ENCODE results near the gene OR13A1. TPM values are rescaled to one million over a fixed set of nuclear protein-coding genes. Genes with fewer than 3 reads are reported as not detected.
A peak's percentile ranks its signal among the peaks of the same experiment; 100 is the strongest.
"Not testable (repeated sequence)": the region's sequence is repeated elsewhere in the genome, so short reads cannot be mapped to it uniquely, and the experiment has no call there.

Gene OR13A1, protein sequence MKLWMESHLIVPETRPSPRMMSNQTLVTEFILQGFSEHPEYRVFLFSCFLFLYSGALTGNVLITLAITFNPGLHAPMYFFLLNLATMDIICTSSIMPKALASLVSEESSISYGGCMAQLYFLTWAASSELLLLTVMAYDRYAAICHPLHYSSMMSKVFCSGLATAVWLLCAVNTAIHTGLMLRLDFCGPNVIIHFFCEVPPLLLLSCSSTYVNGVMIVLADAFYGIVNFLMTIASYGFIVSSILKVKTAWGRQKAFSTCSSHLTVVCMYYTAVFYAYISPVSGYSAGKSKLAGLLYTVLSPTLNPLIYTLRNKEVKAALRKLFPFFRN
- under 1 TPM in 1 of 2 experiments, not detected in 1; 0.23 TPM for total RNA-seq

DNA sequence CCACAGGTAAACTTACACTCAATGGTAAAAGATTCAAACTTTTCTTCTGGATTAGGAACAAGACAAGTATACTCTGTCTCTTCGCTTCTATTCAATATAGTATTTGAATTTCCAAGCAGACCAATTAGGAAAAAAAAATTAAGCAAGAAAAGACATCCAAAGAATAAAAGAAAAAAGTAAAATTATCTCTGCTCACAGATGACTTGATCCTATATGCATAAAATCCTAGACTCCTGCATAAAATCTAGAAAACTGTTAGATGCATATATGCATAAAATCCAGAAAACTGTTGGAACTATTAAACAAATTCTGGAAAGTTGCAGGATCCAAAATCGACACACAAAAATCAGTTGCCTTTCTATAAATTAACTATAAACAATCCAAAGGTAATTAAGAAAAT, at the start of gene OR13A1:
TSS of gene OR13A1 (minus strand) at position 101 of the 400 bp plus-strand sequence. CDS start 11,186 bp downstream, outside the sequence.
- Mint-ChIP-seq H3K27ac (no peak within 1 kb of the TSS), H3K4me1 (no peaks in the 10 kb centered on the region), H3K27me3 (peaks cover 41% of the 10 kb centered on the region), H3K4me3 (no peak within 1 kb of the TSS), H3K9me3 (peaks cover 19% of the 10 kb centered on the region), H3K36me3 (peaks cover 3% of the 10 kb centered on the region)
- ATAC-seq (ENCODE audit: low read depth) (no peak), DNase-seq (no peak)
- POLR2A ChIA-PET = no interaction called here

DNA sequence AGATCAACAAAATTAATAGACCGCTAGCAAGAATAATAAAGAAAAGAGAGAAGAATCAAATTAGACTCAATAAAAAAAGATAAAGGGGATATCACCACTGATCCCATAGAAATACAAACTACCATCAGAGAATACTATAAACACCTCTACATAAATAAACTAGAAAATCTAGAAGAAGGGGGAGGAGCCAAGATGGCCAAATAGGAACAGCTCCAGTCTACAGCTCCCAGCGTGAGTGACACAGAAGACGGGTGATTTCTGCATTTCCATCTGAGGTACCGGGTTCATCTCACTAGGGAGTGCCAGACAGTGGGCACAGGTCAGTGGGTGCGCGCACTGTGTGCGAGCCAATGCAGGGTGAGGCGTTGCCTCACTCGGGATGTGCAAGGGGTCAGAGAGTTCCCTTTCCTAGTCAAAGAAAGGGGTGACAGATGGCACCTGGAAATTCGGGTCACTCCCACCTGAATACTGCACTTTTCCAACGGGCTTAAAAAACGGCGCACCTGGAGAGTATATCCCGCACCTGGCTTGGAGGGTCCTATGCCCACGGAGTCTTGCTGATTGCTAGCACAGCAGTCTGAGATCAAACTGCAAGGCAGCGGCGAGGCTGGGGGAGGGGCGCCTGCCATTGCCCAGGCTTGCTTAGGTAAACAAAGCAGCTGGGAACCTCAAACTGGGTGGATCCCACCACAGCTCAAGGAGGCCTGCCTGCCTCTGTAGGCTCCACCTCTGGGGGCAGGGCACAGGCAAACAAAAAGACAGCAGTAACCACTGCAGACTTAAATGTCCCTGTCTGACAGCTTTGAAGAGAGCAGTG, 46.8 kb upstream of the OR13A1 start:
- H3K4me1 Mint-ChIP-seq; H3K36me3 Mint-ChIP-seq; H3K9me3 Mint-ChIP-seq; ATAC-seq (ENCODE audit: low read depth); POLR2A ChIA-PET; H3K27ac Mint-ChIP-seq: not testable (repeated sequence)
- Mint-ChIP-seq H3K4me3 (peak overlapping the region; percentile 14), H3K27me3 (peaks cover 23% of the 10 kb centered on the region)
- DNase-seq = peak; percentile 34

DNA sequence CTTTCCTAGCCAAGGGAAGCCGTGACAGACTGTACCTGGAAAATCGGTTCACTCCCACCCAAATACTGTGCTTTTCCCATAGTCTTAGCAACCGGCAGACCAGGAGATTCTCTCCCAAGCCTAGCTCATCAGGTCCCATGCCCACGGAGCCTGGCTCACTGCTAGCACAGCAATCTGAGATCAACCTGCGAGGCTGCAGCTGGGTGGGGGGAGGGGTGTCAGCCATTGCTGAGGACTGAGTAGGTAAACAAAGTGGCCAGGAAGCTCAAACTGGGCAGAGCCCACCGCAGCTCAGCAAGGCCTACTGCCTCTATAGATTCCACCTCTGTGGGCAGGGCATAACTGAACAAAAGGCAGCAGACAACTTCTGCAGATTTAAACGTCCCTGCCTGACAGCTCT, 43.6 kb upstream of the OR13A1 start:
- POLR2A ChIA-PET; H3K9me3 Mint-ChIP-seq; ATAC-seq (ENCODE audit: low read depth); H3K4me1 Mint-ChIP-seq; H3K4me3 Mint-ChIP-seq; H3K36me3 Mint-ChIP-seq; DNase-seq; H3K27ac Mint-ChIP-seq: not testable (repeated sequence)
- H3K27me3 Mint-ChIP-seq = peaks cover 12% of the 10 kb centered on the region

DNA sequence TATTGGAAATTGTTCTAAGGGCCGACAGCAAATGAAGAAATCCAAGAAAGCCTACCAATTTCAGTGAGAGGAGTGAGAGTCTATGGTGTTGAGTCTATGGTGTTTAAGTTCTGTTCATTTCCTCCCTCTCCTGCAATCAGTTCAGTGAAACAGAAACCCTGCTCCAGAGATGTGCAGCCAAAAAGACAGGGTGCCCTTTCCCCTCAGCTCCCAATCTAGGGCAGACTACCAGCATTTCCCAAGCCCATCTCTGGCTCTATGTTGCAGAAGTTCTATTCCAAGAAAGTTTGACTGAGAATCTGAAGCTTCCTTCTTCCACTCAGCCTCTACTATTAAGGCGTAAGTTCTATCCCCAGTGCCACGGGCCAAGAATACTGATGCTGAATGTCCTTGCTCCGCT, 40.1 kb upstream of the OR13A1 start:
- H3K27me3 Mint-ChIP-seq = no peaks in the 10 kb centered on the region
- H3K4me1 Mint-ChIP-seq = peaks cover 1% of the 10 kb centered on the region
- no peak overlapping the region for H3K4me3 Mint-ChIP-seq
- DNase-seq = no peak
- peaks cover 5% of the 10 kb centered on the region for H3K36me3 Mint-ChIP-seq
- no peaks in the 10 kb centered on the region for H3K9me3 Mint-ChIP-seq
- ATAC-seq (ENCODE audit: low read depth) = no peak
- POLR2A ChIA-PET = no interaction called here
- no peak overlapping the region for H3K27ac Mint-ChIP-seq

GRCh38 chr10:45354261-45354660, 38.9 kb upstream of the OR13A1 start:
- Mint-ChIP-seq H3K9me3 (peaks cover 1% of the 10 kb centered on the region), H3K4me3 (no peak overlapping the region), H3K36me3 (peaks cover 1% of the 10 kb centered on the region), H3K4me1 (peaks cover 1% of the 10 kb centered on the region), H3K27ac (no peak overlapping the region), H3K27me3 (no peaks in the 10 kb centered on the region)
- DNase-seq = no peak
- no peak for ATAC-seq (ENCODE audit: low read depth)
- POLR2A ChIA-PET = no interaction called here

GRCh38 chr10:45353186-45353585, 37.8 kb upstream of the OR13A1 start:
- Mint-ChIP-seq H3K27me3 (no peaks in the 10 kb centered on the region), H3K36me3 (peaks cover 1% of the 10 kb centered on the region), H3K9me3 (peaks cover 5% of the 10 kb centered on the region), H3K4me1 (peaks cover 1% of the 10 kb centered on the region), H3K4me3 (no peak overlapping the region), H3K27ac (no peak overlapping the region)
- ATAC-seq (ENCODE audit: low read depth) (no peak), DNase-seq (no peak)
- POLR2A ChIA-PET = no interaction called here

DNA sequence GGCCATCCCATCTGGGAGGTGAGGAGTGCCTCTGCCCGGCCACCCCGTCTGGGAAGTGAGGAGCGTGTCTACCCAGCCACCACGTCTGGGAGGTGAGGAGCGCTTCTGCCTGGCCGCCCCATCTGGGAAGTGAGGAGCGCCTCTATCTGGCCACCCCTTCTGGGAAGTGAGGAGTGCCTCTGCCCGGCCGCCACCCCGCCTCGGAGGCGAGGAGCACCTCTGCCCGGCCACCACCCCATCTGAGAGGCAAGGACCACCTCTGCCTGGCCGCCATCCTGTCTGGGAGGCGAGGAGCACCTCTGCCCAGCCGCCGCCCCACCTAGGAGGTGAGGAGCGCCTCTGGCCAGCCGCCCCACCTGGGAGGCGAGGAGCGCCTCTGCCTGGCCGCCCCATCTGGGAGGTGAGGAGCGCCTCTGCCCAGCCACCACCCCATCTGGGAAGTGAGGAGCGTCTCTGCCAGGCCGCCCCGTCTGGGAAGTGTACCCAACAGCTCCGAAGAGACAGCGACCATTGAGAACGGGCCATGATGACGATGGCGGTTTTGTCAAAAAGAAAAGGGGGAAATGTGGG, 32.9 kb upstream of the OR13A1 start:
- DNase-seq; H3K27ac Mint-ChIP-seq; POLR2A ChIA-PET; H3K36me3 Mint-ChIP-seq; H3K4me3 Mint-ChIP-seq; ATAC-seq (ENCODE audit: low read depth); H3K9me3 Mint-ChIP-seq; H3K4me1 Mint-ChIP-seq; H3K27me3 Mint-ChIP-seq: not testable (repeated sequence)

- H3K27ac Mint-ChIP-seq = not testable (repeated sequence)
Observed at GRCh38 chr10:45347464-45347863, 32.1 kb upstream of the OR13A1 start.

DNA sequence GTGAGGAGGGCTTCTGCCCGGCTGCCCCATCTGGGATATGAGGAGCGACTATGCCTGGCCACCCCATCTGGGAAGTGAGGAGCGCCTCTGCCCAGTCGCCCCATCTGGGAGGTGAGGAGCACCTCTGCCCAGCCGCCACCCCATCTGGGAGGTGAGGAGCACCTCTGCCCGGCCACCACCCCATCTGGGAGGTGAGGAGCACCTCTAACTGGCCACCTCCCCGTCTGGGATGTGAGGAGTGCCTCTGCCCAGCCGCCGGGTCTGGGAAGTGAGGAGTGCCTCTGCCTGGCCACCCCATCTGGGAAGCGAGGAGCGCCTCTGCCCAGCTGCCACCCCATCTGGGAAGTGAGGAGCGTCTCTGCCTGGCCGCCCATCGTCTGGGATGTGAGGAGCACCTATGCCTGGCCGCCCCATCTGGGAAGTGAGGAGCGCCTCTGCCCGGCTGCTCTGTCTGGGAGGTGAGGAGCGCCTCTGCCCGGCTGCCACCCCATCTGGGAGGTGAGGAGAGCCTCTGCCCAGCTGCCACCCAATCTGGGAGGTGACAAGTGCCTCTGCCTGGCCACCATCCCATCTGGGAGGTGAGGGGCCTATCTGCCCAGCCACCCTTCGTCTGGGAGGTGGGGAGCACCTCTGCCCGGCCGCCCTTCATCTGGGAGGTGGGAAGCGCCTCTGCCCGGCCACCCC, 31.4 kb upstream of the OR13A1 start:
- DNase-seq; H3K36me3 Mint-ChIP-seq; H3K9me3 Mint-ChIP-seq; H3K4me3 Mint-ChIP-seq; H3K4me1 Mint-ChIP-seq; ATAC-seq (ENCODE audit: low read depth); H3K27ac Mint-ChIP-seq; H3K27me3 Mint-ChIP-seq; POLR2A ChIA-PET: not testable (repeated sequence)

More at GRCh38 chr10:45347464-45347863, 32.1 kb upstream of the OR13A1 start:
- H3K9me3 Mint-ChIP-seq; DNase-seq; H3K36me3 Mint-ChIP-seq; POLR2A ChIA-PET; ATAC-seq (ENCODE audit: low read depth); H3K4me3 Mint-ChIP-seq; H3K4me1 Mint-ChIP-seq; H3K27me3 Mint-ChIP-seq: not testable (repeated sequence)

GRCh38 chr10:45340420-45340819, 25.0 kb upstream of the OR13A1 start:
- POLR2A ChIA-PET; H3K9me3 Mint-ChIP-seq; H3K27me3 Mint-ChIP-seq; H3K4me1 Mint-ChIP-seq; DNase-seq; H3K27ac Mint-ChIP-seq; ATAC-seq (ENCODE audit: low read depth); H3K36me3 Mint-ChIP-seq; H3K4me3 Mint-ChIP-seq: not testable (repeated sequence)

GRCh38 chr10:45339894-45340293, 24.5 kb upstream of the OR13A1 start:
- Mint-ChIP-seq H3K9me3 (peaks cover 3% of the 10 kb centered on the region), H3K27me3 (peaks cover 9% of the 10 kb centered on the region), H3K27ac (no peak overlapping the region), H3K4me1 (no peaks in the 10 kb centered on the region), H3K36me3 (no peaks in the 10 kb centered on the region), H3K4me3 (no peak overlapping the region)
- POLR2A ChIA-PET = no interaction called here
- no peak for ATAC-seq (ENCODE audit: low read depth)
- DNase-seq = no peak

GRCh38 chr10:45331824-45332223, 16.4 kb upstream of the OR13A1 start:
- H3K9me3 Mint-ChIP-seq; H3K36me3 Mint-ChIP-seq; ATAC-seq (ENCODE audit: low read depth); H3K27ac Mint-ChIP-seq; H3K4me3 Mint-ChIP-seq; DNase-seq; POLR2A ChIA-PET; H3K4me1 Mint-ChIP-seq: not testable (repeated sequence)
- H3K27me3 Mint-ChIP-seq = peaks cover 25% of the 10 kb centered on the region

DNA sequence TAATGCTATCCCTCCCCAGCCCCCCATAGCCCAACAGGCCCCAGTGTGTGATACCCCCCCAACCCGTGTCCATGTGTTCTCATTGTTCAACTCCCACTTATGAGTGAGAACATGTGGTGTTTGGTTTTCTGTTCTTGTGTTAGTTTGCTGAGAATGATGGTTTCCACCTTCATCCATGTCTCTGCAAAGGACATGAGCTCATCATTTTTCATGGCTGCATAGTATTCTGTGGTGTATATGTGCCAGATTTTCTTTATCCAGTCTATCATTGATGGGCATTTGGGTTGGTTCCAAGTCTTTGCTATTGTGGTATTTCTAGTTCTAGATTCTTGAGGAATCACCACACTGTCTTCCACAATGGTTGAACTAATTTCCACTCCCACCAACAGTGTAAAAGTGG, 11.5 kb upstream of the OR13A1 start:
- H3K27ac Mint-ChIP-seq; ATAC-seq (ENCODE audit: low read depth); H3K4me1 Mint-ChIP-seq; POLR2A ChIA-PET; H3K4me3 Mint-ChIP-seq; H3K36me3 Mint-ChIP-seq; DNase-seq: not testable (repeated sequence)
- H3K27me3 Mint-ChIP-seq = peaks cover 41% of the 10 kb centered on the region
- peaks cover 13% of the 10 kb centered on the region for H3K9me3 Mint-ChIP-seq
